SK-N-MC (cell line): ENCODE data around the gene HES5.

ENCODE experiments used
- DNase-seq: peaks from one replicate; pipeline ENCODE4 v3.0.0-alpha.2; 2011; ENCODE audit warnings: low read depth, low spot score
- H3K27ac ChIP-seq: fragments of 200-600 bp; sonication (generic); 2 replicates; pipeline ENCODE4 v1.5.1; 2016; ENCODE audit warnings: mixed run types
- H3K36me3 ChIP-seq: fragments of 200-600 bp; sonication (generic); 2 replicates; pipeline ENCODE4 v1.6.1; 2017; ENCODE audit warnings: antibody characterized with exemption, low read length, mixed read lengths; ENCODE audit not compliant: insufficient read depth
- H3K4me3 ChIP-seq: fragments of 200-600 bp; sonication (generic); 2 replicates; pipeline ENCODE4 v1.5.1; 2016
- H3K9ac ChIP-seq: fragments of 200-600 bp; sonication (generic); 2 replicates; pipeline ENCODE4 v1.8.0; 2017; ENCODE audit warnings: mixed run types, mixed read lengths; ENCODE audit not compliant: insufficient read length
- H3K9me3 ChIP-seq: fragments of 200-600 bp; sonication (generic); 2 replicates; pipeline ENCODE4 v1.6.1; 2017; ENCODE audit warnings: low read depth, mild to moderate bottlenecking, antibody characterized with exemption, low read length, moderate library complexity, mixed read lengths
- EZH2 ChIP-seq: fragments of 200-600 bp; sonication (generic); IDR thresholded peaks from one replicate; pipeline ENCODE4 v1.6.1; 2017; ENCODE audit warnings: antibody characterized with exemption
- FOXP2 ChIP-seq: optimal IDR thresholded peaks from 2 replicates; pipeline ENCODE3; 2011; ENCODE audit warnings: mild to moderate bottlenecking, moderate library complexity; ENCODE audit not compliant: insufficient read depth; ENCODE audit errors: extremely low read length, control extremely low read depth
- POLR2AphosphoS5 ChIP-seq: IDR thresholded peaks from 2 replicates; pipeline ENCODE4 v1.6.1; 2012; ENCODE audit warnings: mild to moderate bottlenecking, low read depth, low read length, borderline replicate concordance

Gene HES5

DNA sequence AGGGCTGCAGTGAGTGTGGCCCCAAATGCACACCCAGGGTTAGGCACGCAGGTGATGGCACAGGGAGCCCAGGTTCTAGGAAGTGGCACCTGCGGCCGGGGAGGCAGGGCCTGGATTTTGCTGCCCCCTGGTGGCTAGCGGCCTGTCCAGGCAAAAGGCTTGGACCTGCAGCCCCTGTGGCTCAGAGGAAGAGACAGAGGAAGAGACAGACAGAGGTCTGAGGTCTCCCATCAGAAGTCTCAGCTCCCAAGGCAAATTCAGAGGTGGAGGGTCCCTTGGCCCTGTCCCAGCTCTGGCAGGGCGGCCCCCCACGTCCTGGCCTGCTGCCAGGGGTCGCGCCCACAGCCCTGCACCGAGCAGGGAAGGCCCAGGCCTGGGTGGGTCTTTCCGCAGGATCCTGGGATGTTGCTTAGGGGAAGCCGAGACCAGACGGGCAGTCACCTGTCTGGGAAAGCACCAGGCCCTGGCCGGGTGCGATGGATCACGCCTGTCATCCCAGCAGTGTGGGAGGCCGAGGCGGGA, 18.1 kb upstream of the HES5 start:
- Histone ChIP-seq H3K9ac (no peak overlapping the region), H3K4me3 (no peak overlapping the region), H3K36me3 (no peaks in the 10 kb centered on the region), H3K27ac (no peak overlapping the region), H3K9me3 (no peaks in the 10 kb centered on the region)
- no peak for TF ChIP-seq FOXP2
- no peak for TF ChIP-seq POLR2AphosphoS5
- no peak for TF ChIP-seq EZH2
- DNase-seq = no peak

DNA sequence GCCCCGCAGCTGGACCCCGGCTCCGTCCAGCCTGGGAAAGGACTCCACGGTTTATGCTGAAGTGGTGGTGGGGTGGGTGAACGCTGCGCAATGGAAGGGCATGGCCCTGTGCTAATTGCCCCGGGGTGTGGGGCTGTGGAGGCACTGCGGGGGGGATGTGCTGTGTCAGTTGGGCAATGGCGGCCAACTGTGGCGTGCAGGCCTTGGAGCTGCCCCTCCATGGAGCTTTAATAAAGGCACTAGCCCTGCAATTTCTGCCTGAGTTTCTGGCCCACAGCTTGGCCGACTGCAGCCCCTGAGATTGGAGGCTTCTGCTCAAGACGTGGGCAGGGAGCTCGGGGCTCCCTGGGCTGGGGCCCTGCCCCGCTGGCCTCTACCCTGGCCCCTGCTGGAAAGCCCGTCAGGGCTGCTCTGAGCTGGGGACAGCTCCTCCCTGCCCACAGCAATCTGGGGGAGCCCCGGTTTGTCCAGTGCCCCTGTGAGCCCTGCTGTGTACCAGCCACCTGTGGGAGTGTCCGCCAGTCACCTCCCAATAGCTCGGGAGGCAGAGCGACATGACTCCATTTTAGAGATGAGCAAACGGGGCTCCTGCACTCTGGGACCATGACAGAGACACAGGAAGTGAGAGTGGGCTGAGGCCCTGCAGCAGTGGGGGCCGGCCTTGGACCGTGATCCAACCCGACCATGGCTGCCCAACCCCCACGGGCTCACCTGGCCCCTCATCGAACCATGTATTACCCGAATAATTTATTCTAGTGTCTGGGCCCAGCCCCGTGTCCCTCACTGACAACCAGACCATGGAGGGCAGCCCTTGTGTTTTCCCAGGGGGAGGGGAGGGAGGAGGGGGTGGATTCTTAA, 17.4 kb upstream of the HES5 start:
- no peak for DNase-seq

DNA sequence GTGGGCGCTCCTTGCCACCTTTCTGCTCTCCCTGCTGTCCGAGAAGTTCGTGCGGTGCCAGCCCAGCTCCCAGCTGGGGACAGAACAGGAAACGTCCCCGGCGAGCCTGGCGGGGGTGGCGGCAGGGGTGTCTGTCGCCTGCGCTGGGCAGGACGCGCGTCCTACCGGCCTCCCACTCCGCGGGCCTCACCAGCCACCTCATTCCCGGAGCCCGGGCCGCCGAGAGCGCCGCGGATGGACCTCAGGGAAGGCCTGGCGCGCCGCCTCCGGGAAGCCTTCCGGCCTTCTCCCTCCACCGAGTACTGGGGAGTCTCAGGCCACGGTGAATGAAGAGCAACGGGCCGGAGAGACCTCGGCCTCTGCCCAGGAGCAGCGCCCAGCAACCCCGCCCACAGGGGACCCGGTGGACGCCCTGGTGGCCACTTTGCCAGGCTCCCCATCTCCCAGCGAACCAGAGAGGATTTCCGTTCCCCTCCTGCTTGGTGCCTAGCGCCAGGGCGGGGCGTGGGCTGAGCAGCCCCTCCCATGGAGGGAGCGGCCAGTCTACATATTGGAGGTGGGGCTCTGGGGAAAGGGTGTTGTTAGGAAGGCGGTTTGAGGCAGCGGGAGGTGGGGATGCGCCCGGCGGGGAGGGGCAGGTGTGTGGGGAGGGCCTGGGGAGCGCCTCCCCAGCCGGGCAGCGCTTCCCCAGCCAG, 16.6 kb upstream of the HES5 start:
- Histone ChIP-seq H3K36me3 (no peaks in the 10 kb centered on the region), H3K9ac (no peak overlapping the region), H3K9me3 (no peaks in the 10 kb centered on the region), H3K4me3 (peak overlapping the region; percentile 71), H3K27ac (peak overlapping the region; percentile 37; the same call in 1 of the 2 replicates)
- no peak for DNase-seq
- no peak for TF ChIP-seq FOXP2
- no peak for TF ChIP-seq EZH2
- TF ChIP-seq POLR2AphosphoS5 = no peak

More for the DNA sequence above, 17.4 kb upstream of the HES5 start:
- Histone ChIP-seq H3K27ac (peak overlapping the region; percentile 54), H3K9me3 (no peaks in the 10 kb centered on the region), H3K9ac (no peak overlapping the region), H3K36me3 (no peaks in the 10 kb centered on the region), H3K4me3 (peak overlapping the region; percentile 71)
- TF ChIP-seq POLR2AphosphoS5 (no peak), FOXP2 (no peak), EZH2 (no peak)

DNA sequence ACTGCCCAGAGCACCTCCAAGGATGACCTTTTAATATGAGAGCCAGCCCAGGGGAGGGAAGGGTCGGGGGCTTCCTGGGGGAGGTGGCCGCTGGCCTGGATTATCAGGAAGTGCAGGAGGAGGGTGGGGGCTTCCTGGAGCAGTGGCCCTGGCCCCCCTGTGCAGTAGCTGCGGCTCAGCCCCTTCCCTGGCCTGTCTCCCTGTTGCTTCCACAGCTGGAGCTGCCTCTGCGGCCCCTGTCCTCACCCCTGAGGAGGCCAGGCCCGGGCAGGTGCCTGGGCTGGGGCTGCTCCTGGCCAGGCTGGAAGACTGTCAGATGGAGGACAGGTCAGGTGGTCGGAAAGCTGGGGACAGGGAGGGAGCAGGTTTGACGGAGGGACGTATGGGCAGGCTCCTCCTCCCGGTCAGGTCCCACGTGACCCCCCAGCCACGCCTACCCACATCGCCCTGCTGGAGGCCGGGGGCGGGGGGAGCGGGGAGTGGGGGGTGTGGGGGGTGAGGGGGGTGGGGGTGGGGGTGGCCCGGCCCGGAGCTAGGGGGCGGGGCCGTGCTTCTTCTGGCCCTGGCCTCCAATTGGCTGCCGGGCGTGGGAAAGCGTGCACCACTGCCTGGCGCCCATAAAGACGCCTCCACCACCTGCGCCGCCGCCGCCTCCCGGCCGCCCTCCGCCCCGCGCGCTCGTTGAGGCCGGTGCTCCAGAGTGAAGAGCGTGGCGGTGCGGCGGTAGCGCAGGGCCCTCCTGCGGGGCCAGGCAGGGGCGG, 15.9 kb upstream of the HES5 start:
- Histone ChIP-seq H3K36me3 (no peaks in the 10 kb centered on the region), H3K9me3 (no peaks in the 10 kb centered on the region), H3K9ac (no peak overlapping the region), H3K27ac (peak overlapping the region; percentile 64; the same call in 1 of the 2 replicates), H3K4me3 (peak overlapping the region; percentile 71)
- TF ChIP-seq POLR2AphosphoS5 (peak; percentile 70), EZH2 (no peak)
- no peak for DNase-seq

DNA sequence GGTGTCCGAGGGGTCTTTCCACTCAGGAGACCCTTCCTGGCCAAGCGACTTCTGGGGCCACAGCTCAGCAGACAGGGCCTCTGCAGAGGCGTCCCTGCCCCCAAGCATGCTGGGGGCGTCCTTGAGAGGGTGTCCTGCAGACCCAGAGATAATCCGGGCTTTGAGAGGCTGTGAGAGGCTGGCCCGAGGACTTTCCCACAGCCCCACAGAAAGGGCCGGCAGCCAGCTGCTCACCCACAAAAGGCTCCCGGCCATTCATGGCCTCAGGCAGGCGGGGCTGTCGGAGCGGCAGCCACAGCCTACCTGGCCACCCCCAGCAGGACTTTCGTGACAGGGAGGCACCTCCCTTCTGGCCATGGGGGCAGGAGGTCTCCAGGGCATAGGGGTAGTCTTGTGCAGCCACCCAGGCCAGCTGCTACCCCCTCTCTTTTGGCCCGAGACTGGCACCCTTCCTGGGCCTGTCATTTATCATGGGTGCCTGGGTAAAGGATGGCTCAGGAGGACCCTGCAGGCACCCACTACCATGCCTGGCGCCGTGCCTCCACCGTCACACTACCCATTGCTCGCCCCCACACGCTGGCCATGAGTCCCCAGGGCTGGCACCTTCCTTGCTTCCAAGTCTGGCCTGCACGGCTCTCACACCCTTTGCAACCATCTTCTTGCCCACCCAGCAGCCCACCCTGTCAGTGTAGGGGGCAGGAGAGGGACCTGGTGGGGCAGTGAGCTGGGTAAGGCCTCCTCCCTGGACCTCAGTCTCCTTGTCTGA, 15.0 kb upstream of the HES5 start:
- H3K36me3 ChIP-seq = no peaks in the 10 kb centered on the region
- TF ChIP-seq EZH2 (no peak), POLR2AphosphoS5 (no peak), FOXP2 (no peak)
- DNase-seq = no peak
- H3K27ac ChIP-seq = 0 out of 2 replicates have a peak overlapping the region, but pooled peaks have one; percentile 64
- no peak overlapping the region for H3K4me3 ChIP-seq
- H3K9me3 ChIP-seq = no peaks in the 10 kb centered on the region
- H3K9ac ChIP-seq = no peak overlapping the region

DNA sequence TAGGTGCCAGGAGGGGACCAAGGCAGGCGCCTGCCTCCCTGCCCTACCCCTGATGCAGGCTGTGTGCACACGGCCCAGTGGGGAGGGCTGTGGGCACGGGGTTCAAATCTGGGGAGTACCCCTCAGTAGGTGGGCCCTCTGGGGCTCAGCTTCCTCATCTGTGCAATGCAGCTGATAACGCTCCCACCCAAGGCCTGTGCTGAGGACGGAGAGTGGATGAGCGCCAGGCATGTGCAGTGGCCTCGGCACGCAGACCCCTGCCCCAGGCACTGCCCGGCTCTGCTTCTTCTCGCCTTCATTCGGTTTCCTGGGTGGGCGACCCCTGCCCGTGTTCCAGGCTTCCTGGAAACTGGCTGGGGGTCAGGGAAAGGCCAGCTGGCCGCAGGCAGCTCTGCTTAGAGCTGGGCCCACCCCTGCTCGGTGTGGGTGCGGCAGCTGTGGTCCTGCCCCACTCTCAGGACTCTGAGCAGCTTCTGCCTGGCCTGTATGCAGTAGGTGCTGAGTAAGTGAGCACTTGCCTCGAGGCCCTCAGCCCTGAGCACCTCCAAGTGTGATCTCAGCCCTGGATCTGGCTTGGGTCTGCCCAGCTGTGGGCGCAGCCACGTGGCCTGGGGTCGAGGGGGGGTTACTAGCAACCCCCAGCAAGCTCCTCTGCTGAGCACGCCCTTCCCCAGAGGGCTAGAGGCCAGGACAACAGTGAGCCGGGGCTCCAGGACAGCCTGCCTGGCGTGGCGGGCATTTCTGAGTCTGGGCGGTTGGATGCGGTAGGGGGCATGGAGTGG, 14.2 kb upstream of the HES5 start:
- Histone ChIP-seq H3K9ac (no peak overlapping the region), H3K9me3 (no peaks in the 10 kb centered on the region), H3K4me3 (no peak overlapping the region), H3K36me3 (no peaks in the 10 kb centered on the region), H3K27ac (no peak overlapping the region)
- TF ChIP-seq EZH2 (no peak), POLR2AphosphoS5 (no peak), FOXP2 (no peak)
- DNase-seq = no peak

DNA sequence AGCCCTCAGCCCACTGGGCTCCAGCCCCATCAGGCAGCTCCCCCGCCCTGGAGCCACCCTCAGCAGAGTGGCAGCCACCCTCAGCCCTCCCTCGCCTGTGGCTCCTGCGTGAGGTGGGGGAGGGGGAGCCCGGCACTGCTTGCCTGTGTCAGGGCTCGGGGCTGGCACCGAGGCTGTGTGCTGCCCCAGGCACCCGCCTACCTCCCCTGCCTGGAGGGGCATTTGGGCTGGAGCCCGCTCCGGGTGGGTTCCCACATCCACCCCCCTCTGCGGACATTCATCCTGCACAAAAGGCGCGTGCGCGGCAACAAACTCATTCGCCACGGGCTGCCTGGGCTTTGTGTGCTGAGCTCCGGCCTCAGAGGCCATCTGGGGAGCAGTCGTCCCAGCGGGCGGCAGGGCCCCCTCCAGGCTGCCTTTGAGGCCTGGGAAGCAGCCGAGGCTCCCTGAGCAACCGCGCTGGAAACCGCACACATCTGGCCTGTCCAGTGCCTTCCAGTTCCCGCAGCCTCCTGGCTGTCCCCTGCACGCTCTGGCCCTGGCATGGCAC, 13.6 kb upstream of the HES5 start:
- no peak for DNase-seq
- no peaks in the 10 kb centered on the region for H3K36me3 ChIP-seq
- H3K4me3 ChIP-seq = no peak overlapping the region
- H3K9ac ChIP-seq = no peak overlapping the region
- 0 out of 2 replicates have a peak overlapping the region, but pooled peaks have one; percentile 9 for H3K27ac ChIP-seq
- no peaks in the 10 kb centered on the region for H3K9me3 ChIP-seq
- TF ChIP-seq EZH2 (no peak), FOXP2 (no peak), POLR2AphosphoS5 (no peak)
